ENCODE results near the gene NPR1. TPM values are rescaled to one million over a fixed set of nuclear protein-coding genes. Genes with fewer than 3 reads are reported as not detected.
"Not testable (repeated sequence)": the region's sequence is repeated elsewhere in the genome, so short reads cannot be mapped to it uniquely, and the experiment has no call there.

The NPR1 gene
- total RNA-seq, 6 donors from 2014 or later: 32.5 to 101 (median 63.0) TPM

DNA sequence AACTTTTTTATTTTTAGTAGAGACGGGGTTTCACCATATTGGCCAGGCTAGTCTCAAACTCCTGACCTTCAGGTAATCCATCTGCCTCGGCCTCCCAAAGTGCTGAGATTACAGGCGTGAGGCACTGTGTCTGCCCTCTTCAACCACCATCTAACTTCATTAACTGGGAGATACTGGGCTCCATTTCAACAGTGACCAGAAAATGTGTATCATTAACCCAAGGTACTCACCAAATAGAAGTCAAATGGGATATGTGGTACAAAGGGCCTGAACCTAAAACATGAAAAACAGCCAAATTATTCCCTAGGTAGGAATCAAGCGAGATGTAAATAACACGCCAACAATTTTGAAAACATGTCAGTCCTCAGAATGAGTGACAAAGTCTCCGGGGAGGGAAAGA lies 8.9 kb upstream of the NPR1 start:
- H3K27me3 ChIP-seq: no peaks in the 10 kb centered on the region
- no peak for TF ChIP-seq EP300 (IDR thresholded peaks at IDR 0.05)
- TF ChIP-seq POLR2A (IDR thresholded peaks at IDR 0.05): no peak
- no peak for TF ChIP-seq POLR2AphosphoS5 (IDR thresholded peaks at IDR 0.05)
- TF ChIP-seq, protein P1, sequence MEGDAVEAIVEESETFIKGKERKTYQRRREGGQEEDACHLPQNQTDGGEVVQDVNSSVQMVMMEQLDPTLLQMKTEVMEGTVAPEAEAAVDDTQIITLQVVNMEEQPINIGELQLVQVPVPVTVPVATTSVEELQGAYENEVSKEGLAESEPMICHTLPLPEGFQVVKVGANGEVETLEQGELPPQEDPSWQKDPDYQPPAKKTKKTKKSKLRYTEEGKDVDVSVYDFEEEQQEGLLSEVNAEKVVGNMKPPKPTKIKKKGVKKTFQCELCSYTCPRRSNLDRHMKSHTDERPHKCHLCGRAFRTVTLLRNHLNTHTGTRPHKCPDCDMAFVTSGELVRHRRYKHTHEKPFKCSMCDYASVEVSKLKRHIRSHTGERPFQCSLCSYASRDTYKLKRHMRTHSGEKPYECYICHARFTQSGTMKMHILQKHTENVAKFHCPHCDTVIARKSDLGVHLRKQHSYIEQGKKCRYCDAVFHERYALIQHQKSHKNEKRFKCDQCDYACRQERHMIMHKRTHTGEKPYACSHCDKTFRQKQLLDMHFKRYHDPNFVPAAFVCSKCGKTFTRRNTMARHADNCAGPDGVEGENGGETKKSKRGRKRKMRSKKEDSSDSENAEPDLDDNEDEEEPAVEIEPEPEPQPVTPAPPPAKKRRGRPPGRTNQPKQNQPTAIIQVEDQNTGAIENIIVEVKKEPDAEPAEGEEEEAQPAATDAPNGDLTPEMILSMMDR (IDR thresholded peaks at IDR 0.05): no peak
- DNase-seq: no peak
- no peaks in the 10 kb centered on the region for H3K9me3 ChIP-seq
- peaks cover 41 to 52% (median 43%) of the 10 kb centered on the region in 4 donors for H3K36me3 ChIP-seq
- 80 to 84% methylated on average over 6 of the region's 6 CpGs for WGBS, 2 donors
- ATAC-seq (ENCODE audit: low FRiP score in 2 of 2): no peak
- peak overlapping the region; percentile 75 to 91 (median 84) for H3K4me3 ChIP-seq
- peak overlapping the region in 1 of 4 donors; percentile 91 for H3K27ac ChIP-seq
- peaks cover 8 to 23% (median 19%) of the 10 kb centered on the region in 4 donors for H3K4me1 ChIP-seq

- DNase-seq (no peak), ATAC-seq (ENCODE audit: low FRiP score in 2 of 2) (peak in 1 of 2 donors; percentile 8)
These were observed 8.1 kb upstream of the NPR1 start for GRCh38 chr1:153670257-153670858.

GRCh38 chr1:153670859-153671627 lies 7.4 kb upstream of the NPR1 start, which contains the start of gene ILF2:
Gene ILF2, minus strand, starts transcription at chr1:153670993. Its CDS starts 71 bp downstream, at chr1:153670922.
- DNase-seq (peak in 1 of 2 donors; percentile 94), ATAC-seq (ENCODE audit: low FRiP score in 2 of 2) (peak; percentile 96 to 99)
- TF ChIP-seq POLR2A (IDR thresholded peaks at IDR 0.05) (peak in 3 of 4 donors; percentile 71 to 90 (median 89)), POLR2AphosphoS5 (IDR thresholded peaks at IDR 0.05) (peak; percentile 92 to 93), EP300 (IDR thresholded peaks at IDR 0.05) (no peak)
- TF ChIP-seq, protein P1 (IDR thresholded peaks at IDR 0.05): peak in 2 of 6 experiments; percentile 7 to 20
- H3K27ac ChIP-seq: peak within 1 kb of the TSS; percentile 89 to 91 (median 90)
- H3K36me3 ChIP-seq: peaks cover 28 to 37% (median 29%) of the 10 kb centered on the region in 4 donors
- no peaks in the 10 kb centered on the region for H3K9me3 ChIP-seq
- H3K4me1 ChIP-seq: peaks cover 8 to 23% (median 19%) of the 10 kb centered on the region in 4 donors
- H3K27me3 ChIP-seq: no peaks in the 10 kb centered on the region
- H3K4me3 ChIP-seq: peak within 1 kb of the TSS; percentile 75 to 91 (median 84)
- 0% methylated on average over 32 to 35 of the region's 35 CpGs for WGBS, 2 donors

More at GRCh38 chr1:153670257-153670858, 8.1 kb upstream of the NPR1 start:
- H3K4me1 ChIP-seq: peaks cover 8 to 23% (median 19%) of the 10 kb centered on the region in 4 donors
- no peaks in the 10 kb centered on the region for H3K27me3 ChIP-seq
- peak overlapping the region; percentile 89 to 91 (median 90) for H3K27ac ChIP-seq
- TF ChIP-seq POLR2A (IDR thresholded peaks at IDR 0.05): no peak
- TF ChIP-seq EP300 (IDR thresholded peaks at IDR 0.05): no peak
- TF ChIP-seq, protein P1 (IDR thresholded peaks at IDR 0.05): no peak
- TF ChIP-seq POLR2AphosphoS5 (IDR thresholded peaks at IDR 0.05): no peak
- no peaks in the 10 kb centered on the region for H3K9me3 ChIP-seq
- H3K36me3 ChIP-seq: peaks cover 34 to 44% (median 35%) of the 10 kb centered on the region in 4 donors
- peak overlapping the region; percentile 75 to 91 (median 84) for H3K4me3 ChIP-seq
- 1 to 3% methylated on average over 17 to 22 of the region's 22 CpGs for WGBS, 2 donors

DNA sequence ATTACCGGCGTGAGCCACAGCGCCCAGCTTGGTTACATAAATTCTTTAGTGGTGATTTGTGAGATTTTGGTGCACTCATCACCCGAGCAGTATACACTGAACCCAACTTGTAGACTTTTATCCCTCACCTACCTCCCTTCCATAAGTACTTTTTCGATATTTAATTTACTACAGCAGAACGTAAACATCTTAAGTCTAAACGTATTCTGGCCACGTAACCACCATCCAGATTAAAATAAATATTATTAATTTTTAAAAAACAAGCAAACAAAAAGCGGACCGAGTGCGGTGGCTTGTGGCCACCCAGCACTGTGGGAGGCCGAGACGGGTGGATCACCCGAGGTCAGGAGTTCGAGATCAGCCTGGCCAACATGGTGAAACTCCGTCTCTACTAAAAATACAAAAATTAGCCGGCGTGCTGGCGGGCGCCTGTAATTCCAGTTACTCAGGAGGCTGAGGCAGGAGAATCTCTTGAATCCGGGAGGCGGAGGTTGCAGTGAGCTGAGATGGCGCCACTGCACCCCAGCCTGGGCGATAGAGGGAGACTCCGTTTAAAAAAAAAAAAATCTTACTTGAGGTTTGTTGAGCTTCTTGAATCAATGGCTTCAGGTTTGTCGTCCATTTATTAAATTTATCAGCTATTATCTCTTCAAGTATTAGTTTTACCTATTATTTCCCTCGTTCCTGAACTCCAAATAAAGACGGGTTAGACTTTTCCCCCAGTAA lies 6.7 kb upstream of the NPR1 start:
- Histone ChIP-seq H3K4me1 (peaks cover 8 to 23% (median 19%) of the 10 kb centered on the region in 4 donors), H3K36me3 (peaks cover 20 to 30% (median 21%) of the 10 kb centered on the region in 4 donors), H3K4me3 (peak overlapping the region; percentile 11 to 91 (median 82)), H3K27ac (peak overlapping the region; percentile 77 to 91 (median 80))
- ATAC-seq (ENCODE audit: low FRiP score in 2 of 2): peak; percentile 67 to 78
- DNase-seq, H3K9me3 ChIP-seq, H3K27me3 ChIP-seq: not testable (repeated sequence)
- WGBS, 2 donors: 7% methylated on average over 28 of the region's 28 CpGs
